Occipital lobe (tissue), 2 donors: Measurements from ENCODE around the gene CLN5. TPM values are rescaled to one million over a fixed set of nuclear protein-coding genes. Genes with fewer than 3 reads are reported as not detected.
"Not testable (repeated sequence)": the region's sequence is repeated elsewhere in the genome, so short reads cannot be mapped to it uniquely, and the experiment has no call there.

Source experiments
- DNase-seq: peaks from one replicate; lab custom pipeline; 2025; lab: John Stamatoyannopoulos, UW
- total RNA-seq: library from RNA; depleted of rRNA; stranded (reverse); fragments of >200 nt; gene quantifications from one replicate; pipeline ENCODE4 v1.2.3, GENCODE V29; 2014

Gene CLN5
- total RNA-seq, 1 donor from 2014 or later = 27.8 TPM

GRCh38 chr13:76975863-76976262, 16.0 kb upstream of the CLN5 start:
- DNase-seq = no peak

- no peak for DNase-seq
These were observed 15.4 kb upstream of the CLN5 start for GRCh38 chr13:76976490-76976889.

- DNase-seq = no peak
These were observed 15.0 kb upstream of the CLN5 start for GRCh38 chr13:76976929-76977328.

GRCh38 chr13:76980075-76980718, 11.7 kb upstream of the CLN5 start:
- peak; percentile 37 for DNase-seq

GRCh38 chr13:76982061-76982460, 9.8 kb upstream of the CLN5 start:
- DNase-seq = no peak

GRCh38 chr13:76983676-76984075, 8.2 kb upstream of the CLN5 start:
- no peak for DNase-seq

- no peak for DNase-seq
These were observed 467 bp upstream of the CLN5 start for GRCh38 chr13:76991432-76991795.

GRCh38 chr13:76992548-76993001, 694 bp downstream of the CLN5 start:
- DNase-seq = peak; percentile 12

- no peak for DNase-seq
These were observed 1.1 kb downstream of the CLN5 start for GRCh38 chr13:76993021-76993420.

GRCh38 chr13:76993473-76993872, 1.6 kb downstream of the CLN5 start:
- DNase-seq = no peak

- no peak for DNase-seq
These were observed 2.4 kb downstream of the CLN5 start for GRCh38 chr13:76994281-76994680.

- no peak for DNase-seq
These were observed 8.6 kb downstream of the CLN5 start for GRCh38 chr13:77000475-77000874.

GRCh38 chr13:77001540-77001939, 9.7 kb downstream of the CLN5 start:
- no peak for DNase-seq

- no peak for DNase-seq
These were observed 10.2 kb downstream of the CLN5 start for GRCh38 chr13:77001963-77002587.

GRCh38 chr13:77002590-77003190, 10.8 kb downstream of the CLN5 start:
- DNase-seq = no peak

GRCh38 chr13:77008337-77008736, 16.5 kb downstream of the CLN5 start:
- not testable (repeated sequence) for DNase-seq

- DNase-seq = no peak
These were observed 17.1 kb downstream of the CLN5 start for GRCh38 chr13:77009011-77009410.

GRCh38 chr13:77009719-77010118, 17.8 kb downstream of the CLN5 start:
- DNase-seq = not testable (repeated sequence)

- no peak for DNase-seq
These were observed 22.1 kb downstream of the CLN5 start for GRCh38 chr13:77013853-77014542.

- no peak for DNase-seq
These were observed 23.2 kb downstream of the CLN5 start for GRCh38 chr13:77014906-77015685.

- DNase-seq = no peak
These were observed 24.5 kb downstream of the CLN5 start for GRCh38 chr13:77016251-77016812.
